ENCODE measurements around the gene FGF19. TPM values are rescaled to one million over a fixed set of nuclear protein-coding genes. Genes with fewer than 3 reads are reported as not detected.

FGF19 gene
- total RNA-seq, 2 donors from 2014 or later: not detected

DNA sequence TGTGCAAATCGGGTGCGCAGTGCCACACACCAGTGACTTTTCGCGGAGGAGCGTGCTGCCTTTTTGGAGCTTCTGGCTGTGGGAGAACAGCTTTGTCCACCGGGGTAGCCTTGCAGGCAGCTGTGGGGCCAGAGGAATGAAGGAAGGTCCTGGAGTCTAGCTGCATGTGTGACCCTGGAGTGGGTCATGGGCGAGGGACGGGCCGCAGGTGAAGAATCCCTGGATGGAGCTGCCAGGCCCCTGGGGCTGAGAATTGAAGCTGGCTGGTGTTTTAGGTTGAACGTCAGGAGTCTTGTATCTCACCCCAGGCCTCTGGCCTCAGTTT, 54.3 kb downstream of the FGF19 start:
- H3K4me3 ChIP-seq: no peak overlapping the region

DNA sequence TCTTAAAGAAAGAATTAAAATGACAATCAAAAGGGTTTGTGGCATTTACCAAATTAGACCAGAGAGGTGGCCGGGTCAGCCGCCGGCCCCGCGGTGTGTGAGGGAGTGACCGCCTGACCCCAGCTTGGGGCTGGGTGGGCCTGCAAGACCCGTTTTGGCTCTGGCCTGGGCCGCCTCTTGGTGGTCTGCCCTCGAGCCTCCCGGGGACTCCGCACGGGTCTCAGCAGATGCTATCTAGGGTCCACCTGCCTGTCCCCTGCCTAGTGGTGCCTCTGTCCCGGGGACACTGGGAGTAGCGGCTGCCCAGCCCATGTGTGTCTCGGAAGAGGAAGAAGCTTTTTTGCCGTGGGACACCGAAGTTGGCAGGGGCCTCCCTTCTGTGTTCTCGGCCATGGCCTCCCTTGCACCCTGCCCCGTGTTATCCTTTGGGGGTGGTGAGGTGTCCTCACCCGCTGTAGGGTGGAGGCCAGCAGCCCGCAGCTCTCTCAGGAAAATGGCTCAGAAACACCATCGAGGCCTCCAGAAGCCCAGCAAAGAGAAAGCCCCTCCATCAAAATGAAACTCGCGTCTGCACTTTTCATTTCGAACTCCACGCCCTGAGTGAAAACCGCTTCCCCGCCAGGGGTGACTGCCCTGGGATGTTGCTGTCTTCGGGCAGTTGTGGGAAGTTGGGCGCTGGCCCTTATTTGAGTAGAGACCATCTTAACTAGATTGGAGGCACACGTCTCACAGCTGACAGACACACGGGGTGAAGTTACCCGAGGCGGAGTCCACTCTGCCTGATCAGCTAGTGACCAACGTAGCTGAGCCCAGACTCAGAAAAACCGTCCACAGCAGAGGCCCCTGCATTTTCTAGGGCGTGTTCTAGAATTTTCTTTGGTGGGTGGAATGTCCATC, 54.9 kb downstream of the FGF19 start:
- DNase-seq (ENCODE audit: low spot score) (no peak), ATAC-seq (ENCODE audit: insufficient number of reproducible peaks, low FRiP score, low read depth) (no peak)
- H3K27me3 ChIP-seq (replicated peaks; ENCODE audit: insufficient read depth): no peaks in the 10 kb centered on the region
- H3K4me3 ChIP-seq: no peak overlapping the region
- H3K9me3 ChIP-seq: no peaks in the 10 kb centered on the region
- no peak overlapping the region for H3K27ac ChIP-seq
- peaks cover 50% of the 10 kb centered on the region for H3K36me3 ChIP-seq
- TF ChIP-seq, protein P1, sequence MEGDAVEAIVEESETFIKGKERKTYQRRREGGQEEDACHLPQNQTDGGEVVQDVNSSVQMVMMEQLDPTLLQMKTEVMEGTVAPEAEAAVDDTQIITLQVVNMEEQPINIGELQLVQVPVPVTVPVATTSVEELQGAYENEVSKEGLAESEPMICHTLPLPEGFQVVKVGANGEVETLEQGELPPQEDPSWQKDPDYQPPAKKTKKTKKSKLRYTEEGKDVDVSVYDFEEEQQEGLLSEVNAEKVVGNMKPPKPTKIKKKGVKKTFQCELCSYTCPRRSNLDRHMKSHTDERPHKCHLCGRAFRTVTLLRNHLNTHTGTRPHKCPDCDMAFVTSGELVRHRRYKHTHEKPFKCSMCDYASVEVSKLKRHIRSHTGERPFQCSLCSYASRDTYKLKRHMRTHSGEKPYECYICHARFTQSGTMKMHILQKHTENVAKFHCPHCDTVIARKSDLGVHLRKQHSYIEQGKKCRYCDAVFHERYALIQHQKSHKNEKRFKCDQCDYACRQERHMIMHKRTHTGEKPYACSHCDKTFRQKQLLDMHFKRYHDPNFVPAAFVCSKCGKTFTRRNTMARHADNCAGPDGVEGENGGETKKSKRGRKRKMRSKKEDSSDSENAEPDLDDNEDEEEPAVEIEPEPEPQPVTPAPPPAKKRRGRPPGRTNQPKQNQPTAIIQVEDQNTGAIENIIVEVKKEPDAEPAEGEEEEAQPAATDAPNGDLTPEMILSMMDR (IDR thresholded peaks at IDR 0.05): no peak
- H3K4me1 ChIP-seq (ENCODE audit: control insufficient read depth in 1 of 2, low read depth in 2 of 2): peaks cover 3 to 13% of the 10 kb centered on the region in 2 donors

More for the DNA sequence above, 54.3 kb downstream of the FGF19 start:
- ATAC-seq (ENCODE audit: insufficient number of reproducible peaks, low FRiP score, low read depth): no peak
- Histone ChIP-seq H3K4me1 (ENCODE audit: control insufficient read depth in 1 of 2, low read depth in 2 of 2) (peaks cover 0 to 7% of the 10 kb centered on the region in 2 donors), H3K9me3 (no peaks in the 10 kb centered on the region), H3K36me3 (peaks cover 50% of the 10 kb centered on the region), H3K27ac (no peak overlapping the region), H3K27me3 (replicated peaks; ENCODE audit: insufficient read depth) (no peaks in the 10 kb centered on the region)
- TF ChIP-seq, protein P1 (IDR thresholded peaks at IDR 0.05): no peak
- no peak for DNase-seq (ENCODE audit: low spot score)

Other genes with a start within 250 kb of the FGF19 start
- not detected for gene LINC01488, start 222.4 kb downstream of the FGF19 start, total RNA-seq
- gene CCND1, start 62.9 kb downstream of the FGF19 start, total RNA-seq: 100 to 1,000 TPM; 109 to 142 TPM
- 10 to 100 TPM; 23.6 to 43.5 TPM for gene LTO1, start 28.7 kb downstream of the FGF19 start, total RNA-seq
- gene FGF4, start 71.3 kb upstream of the FGF19 start, total RNA-seq: not detected
- gene FGF3, start 115.4 kb upstream of the FGF19 start, total RNA-seq: not detected